HepG2 (cell line): ENCODE results near the gene RIPK3. TPM values are rescaled to one million over a fixed set of nuclear protein-coding genes. Genes with fewer than 3 reads are reported as not detected.
A peak's percentile ranks its signal among the peaks of the same experiment; 100 is the strongest.

Experiments
- AKAP8 ChIP-seq: sonication (generic); formaldehyde crosslinking; IDR thresholded peaks from 2 replicates; pipeline ENCODE4 v1.5.1; 2020; ENCODE audit warnings: mild to moderate bottlenecking, missing genetic modification reagents
- EHMT2 ChIP-seq: fragments of 200-600 bp; sonication (generic); IDR thresholded peaks from 2 replicates; pipeline ENCODE4 v1.7.0; 2017; ENCODE audit warnings: antibody characterized with exemption, low read depth, low read length, borderline replicate concordance
- IRF9 ChIP-seq: sonication (generic); formaldehyde crosslinking; IDR thresholded peaks from 2 replicates; pipeline ENCODE4 v1.8.0; 2022; ENCODE audit warnings: missing genetic modification reagents, mild to moderate bottlenecking, borderline replicate concordance
- KLF13 ChIP-seq: sonication (generic); formaldehyde crosslinking; IDR thresholded peaks from 2 replicates; pipeline ENCODE4 v1.4.0; 2020; ENCODE audit warnings: mild to moderate bottlenecking, missing genetic modification reagents
- KMT2B ChIP-seq: IDR thresholded peaks from 2 replicates; pipeline ENCODE4 v1.6.1; 2016; ENCODE audit warnings: missing genetic modification reagents, missing compliant biosample characterization
- LRRFIP1 ChIP-seq: sonication (generic); formaldehyde crosslinking; conservative IDR thresholded peaks from 2 replicates; pipeline ENCODE4 v1.4.0; 2020; ENCODE audit warnings: missing genetic modification reagents
- RELA ChIP-seq: sonication (generic); formaldehyde crosslinking; IDR thresholded peaks from 2 replicates; pipeline ENCODE4 v1.4.0; 2020; ENCODE audit warnings: missing genetic modification reagents
- RNF219 ChIP-seq: sonication (generic); formaldehyde crosslinking; IDR thresholded peaks from 2 replicates; pipeline ENCODE4 v1.5.0; 2020; ENCODE audit warnings: mild to moderate bottlenecking, missing genetic modification reagents
- STAG1 ChIP-seq: sonication (generic); formaldehyde crosslinking; IDR thresholded peaks from 2 replicates; pipeline ENCODE4 v1.4.0; 2020; ENCODE audit warnings: missing genetic modification reagents
- ZBTB43 ChIP-seq: sonication (generic); formaldehyde crosslinking; conservative IDR thresholded peaks from 2 replicates; pipeline ENCODE4 v1.4.0; 2020; ENCODE audit warnings: missing genetic modification reagents
- ZNF121 ChIP-seq: sonication (generic); formaldehyde crosslinking; IDR thresholded peaks from 2 replicates; pipeline ENCODE4 v1.5.0; 2020; ENCODE audit warnings: mild to moderate bottlenecking, missing genetic modification reagents
- ZNF451 ChIP-seq: sonication (generic); formaldehyde crosslinking; IDR thresholded peaks from 2 replicates; pipeline ENCODE4 v1.5.0; 2020; ENCODE audit warnings: mild to moderate bottlenecking, missing genetic modification reagents
- ZNF543 ChIP-seq: sonication (generic); formaldehyde crosslinking; IDR thresholded peaks from 2 replicates; pipeline ENCODE4 v1.4.0; 2020; ENCODE audit warnings: mild to moderate bottlenecking, missing genetic modification reagents
- ZNF547 ChIP-seq: sonication (generic); formaldehyde crosslinking; IDR thresholded peaks from 2 replicates; pipeline ENCODE4 v1.5.1; 2020; ENCODE audit warnings: mild to moderate bottlenecking, missing genetic modification reagents
- ZNF550 ChIP-seq: sonication (generic); formaldehyde crosslinking; IDR thresholded peaks from 2 replicates; pipeline ENCODE4 v1.4.0; 2020; ENCODE audit warnings: mild to moderate bottlenecking, missing genetic modification reagents, borderline replicate concordance
- ZNF788 ChIP-seq: sonication (generic); formaldehyde crosslinking; IDR thresholded peaks from 2 replicates; pipeline ENCODE4 v1.5.0; 2020; ENCODE audit warnings: mild to moderate bottlenecking, missing genetic modification reagents, borderline replicate concordance
- polyA plus RNA-seq, 8 experiments: library from polyadenylated mRNA; depleted of rRNA in 3 of 8; stranded (reverse) in 7 of 8; unstranded in 1 of 8; fragments of >200 nt; fragmentation: Illumina TruSeq in 4 of 8; extraction: Trizol in 4 of 8; gene quantifications; 2 replicates each; pipeline versions ENCODE4 v1.2.1 to v1.2.3, GENCODE V29; 2011 to 2016; ENCODE audit warnings: low read depth in 4 of 8, missing spikeins in 1 of 8, mixed read lengths in 1 of 8; ENCODE audit not compliant: insufficient read depth in 1 of 8
- total RNA-seq, 5 experiments: library from RNA; depleted of rRNA; stranded (reverse); fragments of >200 nt; fragmentation: Illumina TruSeq; extraction: Trizol; gene quantifications; 2 replicates each; pipeline ENCODE4 v1.2.3, GENCODE V29; 2016; ENCODE audit warnings: low read depth in 1 of 5

The RIPK3 gene
- total and polyA plus RNA-seq, 2 of the 13 experiments (the other 11 are each of a cell fraction or from before 2014, with no cell fraction given) = not detected

- TF ChIP-seq ZNF543 (CRISPR knock-in tag) (peak; percentile 95), STAG1 (CRISPR knock-in tag) (peak; percentile 32; the same call in 1 of the 2 replicates), KLF13 (CRISPR knock-in tag) (peak; percentile 48; the same call in 1 of the 2 replicates), EHMT2 (no peak), ZNF451 (CRISPR knock-in tag) (peak; percentile 98), ZNF788 (CRISPR knock-in tag) (peak; percentile 89; the same call in 1 of the 2 replicates), LRRFIP1 (CRISPR knock-in tag) (no peak; the same call in 1 of the 2 replicates), RNF219 (CRISPR knock-in tag) (0 out of 2 replicates have a peak, but pooled peaks have one; percentile 60), IRF9 (peak; percentile 99), ZNF121 (0 out of 2 replicates have a peak, but pooled peaks have one; percentile 24), KMT2B (CRISPR knock-in tag) (peak; percentile 100), ZNF547 (CRISPR knock-in tag) (peak; percentile 99), ZNF550 (CRISPR knock-in tag) (peak; percentile 97; the same call in 1 of the 2 replicates), RELA (peak; percentile 41), AKAP8 (peak; percentile 96), ZBTB43 (peak; percentile 82)
These were observed 40.3 kb downstream of the RIPK3 start, which contains the start of the genes DHRS1 and NOP9 (continued) for GRCh38 chr14:24299255-24300191.
